ENCODE measurements around the gene PSMC5. TPM values are rescaled to one million over a fixed set of nuclear protein-coding genes. Genes with fewer than 3 reads are reported as not detected.

The PSMC5 gene
- total and polyA plus RNA-seq, 2 experiments from 2014 or later: 93.1 to 199 TPM

DNA sequence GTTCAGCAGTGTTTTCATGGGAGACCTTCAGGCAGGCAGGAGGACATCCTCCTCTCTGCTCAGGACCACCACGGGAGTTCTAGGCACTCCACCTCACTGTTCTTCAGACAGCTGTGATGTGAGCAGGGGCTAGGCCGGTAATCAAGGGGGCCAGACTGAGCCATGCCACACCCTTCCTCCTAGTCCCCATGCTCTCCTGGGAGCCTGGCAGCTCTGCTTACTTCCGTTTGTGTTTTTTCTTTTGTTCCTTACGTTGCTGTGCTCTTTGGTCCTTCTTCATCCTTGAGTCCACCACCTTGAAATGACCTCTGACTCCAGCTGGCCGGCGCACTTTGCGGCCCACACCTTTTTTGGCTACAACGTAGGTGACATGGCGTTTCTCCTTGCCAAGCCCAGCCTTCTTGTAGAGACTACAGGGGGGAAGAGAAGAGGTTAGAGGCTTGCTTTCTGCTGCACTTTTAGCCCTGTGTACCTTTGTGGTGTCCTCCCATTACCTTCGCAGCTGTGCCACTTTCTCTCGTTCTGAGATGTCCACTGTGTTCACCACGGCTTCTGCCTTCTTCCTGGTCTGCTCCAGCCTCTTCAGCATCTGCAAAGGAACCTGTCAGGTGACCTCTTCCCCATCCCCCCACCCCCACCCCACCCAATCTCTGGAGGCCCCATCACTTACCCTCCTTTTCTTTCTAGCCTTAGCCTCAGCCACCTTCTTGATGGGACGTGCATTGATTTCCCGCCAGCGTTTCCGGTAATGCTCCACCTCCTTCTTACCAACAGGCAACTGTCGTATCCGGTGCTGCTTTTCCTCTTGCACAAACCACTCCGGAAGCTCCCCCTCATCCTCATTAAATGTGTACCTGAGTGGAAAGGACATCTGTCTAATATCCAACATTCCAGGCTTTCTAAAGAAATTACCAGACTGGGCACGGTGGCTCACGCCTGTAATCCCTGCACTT, 7.4 kb upstream of the PSMC5 start (continued):
- no peak; the same call in 1 of the 2 replicates for TF ChIP-seq POLR2AphosphoS5 (IDR thresholded peaks at IDR 0.05; ENCODE audit: low read depth)
- TF ChIP-seq, protein P1, sequence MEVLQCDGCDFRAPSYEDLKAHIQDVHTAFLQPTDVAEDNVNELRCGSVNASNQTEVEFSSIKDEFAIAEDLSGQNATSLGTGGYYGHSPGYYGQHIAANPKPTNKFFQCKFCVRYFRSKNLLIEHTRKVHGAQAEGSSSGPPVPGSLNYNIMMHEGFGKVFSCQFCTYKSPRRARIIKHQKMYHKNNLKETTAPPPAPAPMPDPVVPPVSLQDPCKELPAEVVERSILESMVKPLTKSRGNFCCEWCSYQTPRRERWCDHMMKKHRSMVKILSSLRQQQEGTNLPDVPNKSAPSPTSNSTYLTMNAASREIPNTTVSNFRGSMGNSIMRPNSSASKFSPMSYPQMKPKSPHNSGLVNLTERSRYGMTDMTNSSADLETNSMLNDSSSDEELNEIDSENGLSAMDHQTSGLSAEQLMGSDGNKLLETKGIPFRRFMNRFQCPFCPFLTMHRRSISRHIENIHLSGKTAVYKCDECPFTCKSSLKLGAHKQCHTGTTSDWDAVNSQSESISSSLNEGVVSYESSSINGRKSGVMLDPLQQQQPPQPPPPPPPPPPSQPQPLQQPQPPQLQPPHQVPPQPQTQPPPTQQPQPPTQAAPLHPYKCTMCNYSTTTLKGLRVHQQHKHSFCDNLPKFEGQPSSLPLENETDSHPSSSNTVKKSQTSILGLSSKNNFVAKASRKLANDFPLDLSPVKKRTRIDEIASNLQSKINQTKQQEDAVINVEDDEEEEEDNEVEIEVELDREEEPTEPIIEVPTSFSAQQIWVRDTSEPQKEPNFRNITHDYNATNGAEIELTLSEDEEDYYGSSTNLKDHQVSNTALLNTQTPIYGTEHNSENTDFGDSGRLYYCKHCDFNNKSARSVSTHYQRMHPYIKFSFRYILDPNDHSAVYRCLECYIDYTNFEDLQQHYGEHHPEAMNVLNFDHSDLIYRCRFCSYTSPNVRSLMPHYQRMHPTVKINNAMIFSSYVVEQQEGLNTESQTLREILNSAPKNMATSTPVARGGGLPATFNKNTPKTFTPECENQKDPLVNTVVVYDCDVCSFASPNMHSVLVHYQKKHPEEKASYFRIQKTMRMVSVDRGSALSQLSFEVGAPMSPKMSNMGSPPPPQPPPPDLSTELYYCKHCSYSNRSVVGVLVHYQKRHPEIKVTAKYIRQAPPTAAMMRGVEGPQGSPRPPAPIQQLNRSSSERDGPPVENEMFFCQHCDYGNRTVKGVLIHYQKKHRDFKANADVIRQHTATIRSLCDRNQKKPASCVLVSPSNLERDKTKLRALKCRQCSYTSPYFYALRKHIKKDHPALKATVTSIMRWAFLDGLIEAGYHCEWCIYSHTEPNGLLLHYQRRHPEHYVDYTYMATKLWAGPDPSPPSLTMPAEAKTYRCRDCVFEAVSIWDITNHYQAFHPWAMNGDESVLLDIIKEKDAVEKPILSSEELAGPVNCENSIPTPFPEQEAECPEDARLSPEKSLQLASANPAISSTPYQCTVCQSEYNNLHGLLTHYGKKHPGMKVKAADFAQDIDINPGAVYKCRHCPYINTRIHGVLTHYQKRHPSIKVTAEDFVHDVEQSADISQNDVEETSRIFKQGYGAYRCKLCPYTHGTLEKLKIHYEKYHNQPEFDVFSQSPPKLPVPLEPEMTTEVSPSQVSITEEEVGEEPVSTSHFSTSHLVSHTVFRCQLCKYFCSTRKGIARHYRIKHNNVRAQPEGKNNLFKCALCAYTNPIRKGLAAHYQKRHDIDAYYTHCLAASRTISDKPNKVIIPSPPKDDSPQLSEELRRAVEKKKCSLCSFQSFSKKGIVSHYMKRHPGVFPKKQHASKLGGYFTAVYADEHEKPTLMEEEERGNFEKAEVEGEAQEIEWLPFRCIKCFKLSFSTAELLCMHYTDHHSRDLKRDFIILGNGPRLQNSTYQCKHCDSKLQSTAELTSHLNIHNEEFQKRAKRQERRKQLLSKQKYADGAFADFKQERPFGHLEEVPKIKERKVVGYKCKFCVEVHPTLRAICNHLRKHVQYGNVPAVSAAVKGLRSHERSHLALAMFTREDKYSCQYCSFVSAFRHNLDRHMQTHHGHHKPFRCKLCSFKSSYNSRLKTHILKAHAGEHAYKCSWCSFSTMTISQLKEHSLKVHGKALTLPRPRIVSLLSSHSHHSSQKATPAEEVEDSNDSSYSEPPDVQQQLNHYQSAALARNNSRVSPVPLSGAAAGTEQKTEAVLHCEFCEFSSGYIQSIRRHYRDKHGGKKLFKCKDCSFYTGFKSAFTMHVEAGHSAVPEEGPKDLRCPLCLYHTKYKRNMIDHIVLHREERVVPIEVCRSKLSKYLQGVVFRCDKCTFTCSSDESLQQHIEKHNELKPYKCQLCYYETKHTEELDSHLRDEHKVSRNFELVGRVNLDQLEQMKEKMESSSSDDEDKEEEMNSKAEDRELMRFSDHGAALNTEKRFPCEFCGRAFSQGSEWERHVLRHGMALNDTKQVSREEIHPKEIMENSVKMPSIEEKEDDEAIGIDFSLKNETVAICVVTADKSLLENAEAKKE (CRISPR knock-in tag; IDR thresholded peaks at IDR 0.05): no peak

DNA sequence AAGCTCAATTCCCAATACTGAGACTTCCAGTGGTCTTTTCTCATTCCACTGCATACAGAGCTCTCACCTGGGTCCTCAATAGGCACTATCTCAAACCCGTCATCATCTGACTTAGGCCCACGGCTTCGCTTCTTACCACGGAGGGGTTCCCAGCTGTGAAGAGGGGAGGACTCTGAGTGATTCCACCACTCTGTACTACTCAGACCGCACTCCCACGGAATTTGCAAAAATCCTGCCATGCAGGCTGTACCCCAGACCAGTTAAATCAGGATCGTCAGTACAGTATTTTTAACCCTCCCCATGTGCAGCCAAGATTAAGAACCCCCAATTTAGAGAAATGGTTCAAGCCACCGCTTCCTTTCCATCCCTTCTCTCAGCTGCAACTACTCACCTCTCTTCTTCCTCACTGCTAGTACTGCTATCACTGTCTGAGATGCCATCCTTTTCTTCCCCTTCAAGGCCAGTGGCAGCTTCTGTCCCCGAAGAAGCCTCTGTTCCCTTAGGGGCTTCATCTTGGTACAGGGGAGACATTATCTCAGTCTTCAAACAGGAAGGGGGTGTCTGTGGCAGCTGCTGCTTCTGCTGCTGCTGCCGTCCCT, 6.2 kb upstream of the PSMC5 start:
- no peaks in the 10 kb centered on the region; the same call in 2 of the 3 replicates for H3K9me3 Mint-ChIP-seq
- Histone ChIP-seq H3K27ac (ENCODE audit: low read depth) (no peak overlapping the region), H3K79me2 (replicated peaks; ENCODE audit: insufficient read depth) (peaks cover 11% of the 10 kb centered on the region), H3K9me2 (ENCODE audit: insufficient read depth) (no peaks in the 10 kb centered on the region), H3F3A (replicated peaks; ENCODE audit: low read depth) (peaks cover 43% of the 10 kb centered on the region), H3K4me1 (ENCODE audit: insufficient read depth) (peaks cover 6% of the 10 kb centered on the region; the same call in 1 of the 2 replicates), H3K36me3 (ENCODE audit: insufficient read depth) (peaks cover 82% of the 10 kb centered on the region), H4K20me1 (replicated peaks; ENCODE audit: insufficient read depth) (peaks cover 58% of the 10 kb centered on the region), H3K4me3 (no peak overlapping the region), H3K4me2 (no peak overlapping the region), H2AFZ (no peak overlapping the region), H3K27me3 (ENCODE audit: insufficient read depth) (no peaks in the 10 kb centered on the region)
- H3K36me3 Mint-ChIP-seq (ENCODE audit: low read depth): peaks cover 100% of the 10 kb centered on the region
- no peak overlapping the region for H3K27ac Mint-ChIP-seq
- peaks cover 9% of the 10 kb centered on the region for H3K4me1 Mint-ChIP-seq
- ATAC-seq (no peak), DNase-seq (ENCODE audit: low spot score) (no peak)
- TF ChIP-seq, protein P2, sequence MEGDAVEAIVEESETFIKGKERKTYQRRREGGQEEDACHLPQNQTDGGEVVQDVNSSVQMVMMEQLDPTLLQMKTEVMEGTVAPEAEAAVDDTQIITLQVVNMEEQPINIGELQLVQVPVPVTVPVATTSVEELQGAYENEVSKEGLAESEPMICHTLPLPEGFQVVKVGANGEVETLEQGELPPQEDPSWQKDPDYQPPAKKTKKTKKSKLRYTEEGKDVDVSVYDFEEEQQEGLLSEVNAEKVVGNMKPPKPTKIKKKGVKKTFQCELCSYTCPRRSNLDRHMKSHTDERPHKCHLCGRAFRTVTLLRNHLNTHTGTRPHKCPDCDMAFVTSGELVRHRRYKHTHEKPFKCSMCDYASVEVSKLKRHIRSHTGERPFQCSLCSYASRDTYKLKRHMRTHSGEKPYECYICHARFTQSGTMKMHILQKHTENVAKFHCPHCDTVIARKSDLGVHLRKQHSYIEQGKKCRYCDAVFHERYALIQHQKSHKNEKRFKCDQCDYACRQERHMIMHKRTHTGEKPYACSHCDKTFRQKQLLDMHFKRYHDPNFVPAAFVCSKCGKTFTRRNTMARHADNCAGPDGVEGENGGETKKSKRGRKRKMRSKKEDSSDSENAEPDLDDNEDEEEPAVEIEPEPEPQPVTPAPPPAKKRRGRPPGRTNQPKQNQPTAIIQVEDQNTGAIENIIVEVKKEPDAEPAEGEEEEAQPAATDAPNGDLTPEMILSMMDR (conservative IDR thresholded peaks at IDR 0.05; ENCODE audit: low read depth in 2 of 2): no peak
- TF ChIP-seq JUNB (IDR thresholded peaks at IDR 0.05; ENCODE audit: unreplicated experiment): no peak
- no peak for TF ChIP-seq POLR2AphosphoS5 (IDR thresholded peaks at IDR 0.05; ENCODE audit: low read depth)
- no peak overlapping the region for H3K4me3 Mint-ChIP-seq
- peaks cover 13% of the 10 kb centered on the region for H3K27me3 Mint-ChIP-seq (ENCODE audit: insufficient read depth, low read depth, poor library complexity)
